ENCODE data around the gene RNF6.

DNA sequence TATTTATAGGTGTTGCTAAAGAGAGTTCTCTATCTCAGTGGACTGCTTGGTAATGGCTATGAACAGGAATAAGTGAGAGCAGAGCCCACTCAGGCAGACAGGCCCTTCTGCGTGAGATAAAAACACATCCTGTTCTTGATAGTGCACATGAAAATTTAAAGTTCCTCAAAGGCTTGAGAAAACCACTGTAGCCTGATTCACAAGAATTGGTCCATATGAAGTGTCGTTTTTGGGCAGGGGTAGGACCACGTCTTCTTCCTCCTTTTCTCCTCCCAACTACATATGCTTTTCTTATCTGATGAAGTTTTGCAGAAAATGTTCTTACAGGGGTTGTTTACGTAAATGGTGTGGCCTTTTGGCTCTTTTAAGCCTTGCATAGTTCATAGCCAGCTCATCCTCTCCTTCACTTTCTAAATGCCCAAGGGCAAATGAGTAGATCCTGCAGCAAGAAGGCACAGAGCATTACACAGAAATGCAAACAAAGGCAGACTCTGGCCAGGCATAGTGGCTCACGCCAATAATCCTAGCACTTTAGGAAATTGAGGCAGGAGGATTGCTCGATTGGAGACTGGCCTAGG lies 53.8 kb downstream of the RNF6 start:
- TF ChIP-seq POLR2A (IDR thresholded peaks at IDR 0.05) = no peak
- TF ChIP-seq CTCF (IDR thresholded peaks at IDR 0.05) = no peak

All from gastroesophageal sphincter (tissue), 3 donors.